GM12872 (cell line): ENCODE measurements around the gene TMEM253.

Source experiments
- CTCF ChIP-seq: IDR thresholded peaks from 3 replicates; pipeline ENCODE4 v1.5.1; 2011; ENCODE audit warnings: low read depth, mild to moderate bottlenecking, low read length, moderate library complexity; ENCODE audit not compliant: insufficient read depth

The TMEM253 gene

DNA sequence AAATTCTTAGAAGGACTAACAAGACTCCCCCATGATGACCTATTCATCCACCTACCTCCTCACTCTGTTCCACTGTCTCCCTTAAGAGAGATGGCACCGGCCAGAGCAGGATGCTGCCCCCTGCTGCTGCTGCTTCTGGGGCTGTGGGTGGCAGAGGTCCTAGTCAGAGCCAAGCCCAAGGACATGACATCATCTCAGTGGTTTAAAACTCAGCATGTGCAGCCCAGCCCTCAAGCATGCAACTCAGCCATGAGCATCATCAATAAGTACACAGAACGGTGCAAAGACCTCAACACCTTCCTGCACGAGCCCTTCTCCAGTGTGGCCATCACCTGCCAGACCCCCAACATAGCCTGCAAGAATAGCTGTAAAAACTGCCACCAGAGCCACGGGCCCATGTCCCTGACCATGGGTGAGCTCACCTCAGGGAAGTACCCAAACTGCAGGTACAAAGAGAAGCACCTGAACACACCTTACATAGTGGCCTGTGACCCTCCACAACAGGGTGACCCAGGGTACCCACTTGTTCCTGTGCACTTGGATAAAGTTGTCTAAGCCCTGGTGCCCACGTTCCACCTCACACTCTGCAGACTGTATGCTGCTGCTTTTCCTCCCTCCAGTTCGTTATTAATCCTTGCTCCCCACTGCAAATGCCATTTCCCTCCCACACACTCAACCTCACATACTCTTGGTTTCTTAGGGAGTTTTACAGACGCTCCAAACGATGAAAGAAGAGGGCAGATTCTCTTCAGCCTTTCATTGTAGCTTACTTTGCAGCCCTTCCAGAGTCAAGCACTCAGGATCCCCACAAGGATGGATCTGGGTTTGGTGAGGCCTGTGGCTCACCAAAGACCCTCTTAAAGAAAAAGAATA is 42.8 kb upstream of the TMEM253 start, which contains the start of gene RNASE8:
RNASE8 (plus strand) TSS at position 20 of the 873 bp plus-strand sequence; CDS start at position 91, 71 bp downstream.
- no peak for TF ChIP-seq CTCF

DNA sequence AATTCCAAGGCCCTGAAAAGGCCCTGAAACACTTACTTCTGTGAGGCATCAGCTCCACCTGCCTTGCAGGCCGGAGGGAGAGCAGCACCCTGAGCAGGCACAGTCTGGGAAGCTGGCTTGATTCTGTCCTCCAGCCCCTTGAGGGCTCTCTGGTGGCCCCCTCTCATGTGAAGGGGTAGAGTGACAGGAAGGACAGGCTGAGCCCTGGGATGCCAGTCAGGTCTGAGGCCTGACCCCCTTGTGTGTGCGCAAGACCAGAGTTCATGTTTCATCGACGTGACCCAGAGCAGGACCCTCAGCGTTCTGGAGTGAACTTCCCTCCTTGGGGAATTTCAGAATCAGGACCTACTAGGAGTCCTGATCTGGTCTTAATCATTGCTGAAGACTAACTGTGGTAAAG is 42.0 kb upstream of the TMEM253 start:
- TF ChIP-seq CTCF = no peak

- TF ChIP-seq CTCF = no peak
Measured at GRCh38 chr14:21059842-21060613, 40.8 kb upstream of the TMEM253 start.

DNA sequence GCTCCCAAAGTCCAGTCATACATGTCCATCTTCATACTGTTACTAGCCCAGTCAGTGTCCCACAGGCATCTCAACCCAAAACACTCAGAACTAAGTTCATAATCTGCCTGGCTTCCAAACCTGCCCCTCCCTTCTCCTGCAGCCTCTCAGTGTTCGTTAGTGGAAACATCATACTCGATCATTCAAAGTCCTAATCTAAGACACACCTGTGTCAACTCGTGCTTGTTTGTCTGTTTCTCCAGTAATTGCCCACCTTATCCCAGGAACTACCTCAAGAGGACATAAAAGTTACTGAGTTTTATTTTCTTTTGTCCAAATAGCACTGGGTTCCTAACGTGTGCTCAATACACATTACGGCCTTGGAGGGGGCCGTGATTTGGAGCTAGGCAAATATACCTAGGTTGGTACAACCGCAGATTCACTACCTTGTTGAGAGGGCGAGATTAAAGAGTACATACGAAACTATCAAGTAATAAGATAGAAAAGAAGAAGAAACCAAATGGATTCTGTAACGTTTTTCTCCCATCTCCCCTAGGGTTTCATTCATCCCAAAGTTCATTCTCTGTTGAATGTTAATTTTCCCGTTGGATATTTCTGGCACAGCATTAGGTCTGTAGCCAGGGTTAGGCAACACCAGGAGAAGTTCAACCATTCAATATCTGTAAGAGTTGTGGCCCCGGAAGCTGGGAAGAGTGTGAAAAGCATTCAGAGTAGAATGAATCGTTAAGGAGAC is 40.1 kb upstream of the TMEM253 start:
- no peak for TF ChIP-seq CTCF

- no peak for TF ChIP-seq CTCF
Measured at GRCh38 chr14:21061347-21061668, 39.6 kb upstream of the TMEM253 start.

GRCh38 chr14:21063479-21063878 is 37.4 kb upstream of the TMEM253 start:
- TF ChIP-seq CTCF = no peak
